ENCODE measurements around the gene PCGF2.
A peak's percentile ranks its signal among the peaks of the same experiment; 100 is the strongest.

PCGF2 gene

DNA sequence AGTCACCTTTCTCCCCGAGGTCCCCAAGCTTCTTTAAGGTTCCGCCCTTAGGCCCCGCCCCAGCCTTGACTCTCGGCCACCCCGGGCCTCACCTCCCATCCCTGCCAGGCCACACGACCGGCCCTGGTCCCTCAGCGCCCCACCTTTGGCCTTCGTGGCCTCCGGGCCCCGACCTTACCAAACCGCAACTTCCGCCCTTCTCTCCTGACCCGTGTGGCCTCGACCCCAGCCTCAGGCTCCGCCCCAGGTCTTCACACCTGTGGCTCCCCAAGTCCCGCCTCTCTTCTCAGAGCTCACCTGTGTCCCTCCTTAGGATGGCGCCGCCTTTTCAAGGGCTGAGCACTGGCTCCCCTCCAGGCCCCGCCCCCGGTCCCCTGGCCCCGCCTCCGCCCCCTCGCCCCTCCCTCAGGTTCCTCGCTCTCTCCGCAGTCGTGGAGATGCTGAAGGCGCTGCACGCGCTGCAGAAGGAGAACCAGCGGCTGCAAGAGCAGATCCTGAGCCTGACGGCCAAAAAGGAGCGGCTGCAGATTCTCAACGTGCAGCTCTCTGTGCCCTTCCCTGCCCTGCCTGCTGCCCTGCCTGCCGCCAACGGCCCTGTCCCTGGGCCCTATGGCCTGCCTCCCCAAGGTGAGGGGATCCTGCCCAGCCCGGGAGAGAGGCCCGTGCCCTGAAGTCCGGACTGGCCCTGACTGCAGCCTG lies 28.0 kb downstream of the PCGF2 start:
- H3K27ac ChIP-seq, result no peak overlapping the region
- DNase-seq (ENCODE audit: low read depth, low spot score), result no peak

DNA sequence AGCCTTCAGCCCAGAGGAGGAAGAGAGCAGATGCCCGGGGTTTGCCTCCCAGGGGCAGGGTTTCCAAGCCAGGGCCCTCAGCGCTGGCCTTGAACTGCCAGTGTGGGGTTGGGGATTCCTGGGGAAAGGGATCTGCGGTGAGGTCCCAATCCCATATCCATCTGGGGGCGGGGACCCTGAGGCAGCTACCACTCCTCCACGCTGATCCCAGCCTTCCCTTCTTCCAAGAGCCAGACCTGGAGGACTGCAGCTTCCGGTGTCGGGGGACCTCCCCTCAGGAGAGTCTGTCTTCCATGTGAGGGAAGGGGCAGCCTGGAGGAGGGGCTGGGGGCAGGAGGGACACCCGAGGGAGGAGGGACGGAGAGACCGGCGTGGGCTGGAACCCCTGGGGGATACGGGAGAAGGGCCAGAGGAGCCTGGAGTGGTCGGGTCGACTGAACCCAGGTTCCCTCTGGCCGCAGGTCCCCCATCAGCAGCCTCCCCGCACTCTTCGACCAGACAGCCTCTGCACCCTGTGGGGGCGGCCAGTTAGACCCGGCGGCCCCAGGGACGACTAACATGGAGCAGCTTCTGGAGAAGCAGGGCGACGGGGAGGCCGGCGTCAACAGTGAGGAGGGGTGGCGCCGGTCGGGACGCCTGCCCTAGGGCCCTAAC lies 28.7 kb downstream of the PCGF2 start:
- H3K27ac ChIP-seq, result no peak overlapping the region

DNA sequence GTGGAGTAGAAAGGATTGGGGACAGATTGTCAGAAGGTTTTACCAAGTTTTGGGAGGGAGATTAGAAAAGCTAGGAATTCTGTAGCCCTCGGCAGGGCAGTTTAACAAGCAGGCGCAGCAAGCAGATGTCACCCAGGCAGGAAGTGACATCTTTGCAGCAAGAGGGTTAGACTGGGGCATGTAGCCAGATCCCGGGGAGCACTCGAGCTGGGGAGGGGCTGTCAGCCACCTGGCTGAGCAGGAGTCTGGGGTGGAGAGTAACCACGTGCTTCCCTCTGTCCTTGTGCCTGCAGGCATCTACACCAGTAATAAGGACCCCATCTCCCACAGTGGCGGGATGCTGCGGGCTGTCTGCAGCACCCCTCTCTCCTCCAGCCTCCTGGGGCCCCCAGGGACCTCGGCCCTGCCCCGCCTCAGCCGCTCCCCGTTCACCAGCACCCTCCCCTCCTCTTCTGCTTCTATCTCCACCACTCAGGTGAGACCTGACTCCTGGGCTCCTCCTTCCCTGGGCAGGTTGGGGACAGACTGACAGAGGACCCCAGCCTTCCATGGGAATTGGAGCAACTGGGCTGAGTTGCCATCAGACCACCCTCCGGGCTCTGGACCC lies 30.9 kb downstream of the PCGF2 start:
- H3K27ac ChIP-seq, result no peak overlapping the region
- no peak for DNase-seq (ENCODE audit: low read depth, low spot score)

More for the DNA sequence above, 28.7 kb downstream of the PCGF2 start:
- DNase-seq (ENCODE audit: low read depth, low spot score), result no peak

DNA sequence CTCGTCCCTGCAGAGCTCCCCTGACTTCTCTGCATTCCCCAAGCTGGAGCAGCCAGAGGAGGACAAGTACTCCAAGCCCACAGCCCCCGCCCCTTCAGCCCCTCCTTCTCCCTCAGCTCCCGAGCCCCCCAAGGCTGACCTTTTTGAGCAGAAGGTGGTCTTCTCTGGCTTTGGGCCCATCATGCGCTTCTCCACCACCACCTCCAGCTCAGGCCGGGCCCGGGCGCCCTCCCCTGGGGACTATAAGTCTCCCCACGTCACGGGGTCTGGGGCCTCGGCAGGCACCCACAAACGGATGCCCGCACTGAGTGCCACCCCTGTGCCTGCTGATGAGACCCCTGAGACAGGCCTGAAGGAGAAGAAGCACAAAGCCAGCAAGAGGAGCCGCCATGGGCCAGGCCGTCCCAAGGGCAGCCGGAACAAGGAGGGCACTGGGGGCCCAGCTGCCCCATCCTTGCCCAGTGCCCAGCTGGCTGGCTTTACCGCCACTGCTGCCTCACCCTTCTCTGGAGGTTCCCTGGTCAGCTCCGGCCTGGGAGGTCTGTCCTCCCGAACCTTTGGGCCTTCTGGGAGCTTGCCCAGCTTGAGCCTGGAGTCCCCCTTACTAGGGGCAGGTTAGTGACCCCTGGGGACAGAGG lies 31.6 kb downstream of the PCGF2 start:
- H3K27ac ChIP-seq, result no peak overlapping the region
- DNase-seq (ENCODE audit: low read depth, low spot score), result no peak

DNA sequence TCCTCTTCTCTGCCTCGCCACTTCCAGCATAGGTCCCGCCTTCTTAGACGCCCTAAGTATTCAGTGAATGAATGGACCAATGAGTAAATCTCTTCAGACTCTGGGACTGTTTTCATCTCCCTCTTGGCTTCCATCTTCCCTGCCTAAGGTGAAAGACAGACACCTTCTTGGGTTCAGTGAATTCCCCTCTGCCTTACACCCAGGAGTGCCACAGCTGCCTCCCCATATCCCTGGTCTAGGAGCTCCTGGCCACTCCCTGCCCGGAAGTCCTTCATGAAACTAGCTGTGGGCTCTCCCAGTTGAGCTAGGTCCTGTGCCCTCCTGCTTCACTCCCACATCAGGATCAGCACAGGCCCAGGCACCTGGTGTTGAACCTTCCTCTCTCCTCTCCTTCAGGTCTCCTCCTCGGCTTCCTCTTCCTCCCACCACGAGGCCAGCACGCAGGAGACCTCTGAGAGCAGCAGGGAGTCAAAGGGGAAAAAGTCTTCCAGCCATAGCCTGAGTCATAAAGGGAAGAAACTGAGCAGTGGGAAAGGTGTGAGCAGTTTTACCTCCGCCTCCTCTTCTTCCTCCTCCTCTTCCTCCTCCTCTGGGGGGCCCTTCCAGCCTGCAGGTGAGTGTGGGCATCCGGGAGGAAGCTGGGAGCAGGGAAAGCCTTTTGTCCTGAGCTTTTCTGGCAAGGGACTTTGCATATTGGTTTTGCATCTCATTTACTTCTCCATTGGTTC lies 32.8 kb downstream of the PCGF2 start:
- no peak overlapping the region for H3K27ac ChIP-seq
- DNase-seq (ENCODE audit: low read depth, low spot score), result no peak

DNA sequence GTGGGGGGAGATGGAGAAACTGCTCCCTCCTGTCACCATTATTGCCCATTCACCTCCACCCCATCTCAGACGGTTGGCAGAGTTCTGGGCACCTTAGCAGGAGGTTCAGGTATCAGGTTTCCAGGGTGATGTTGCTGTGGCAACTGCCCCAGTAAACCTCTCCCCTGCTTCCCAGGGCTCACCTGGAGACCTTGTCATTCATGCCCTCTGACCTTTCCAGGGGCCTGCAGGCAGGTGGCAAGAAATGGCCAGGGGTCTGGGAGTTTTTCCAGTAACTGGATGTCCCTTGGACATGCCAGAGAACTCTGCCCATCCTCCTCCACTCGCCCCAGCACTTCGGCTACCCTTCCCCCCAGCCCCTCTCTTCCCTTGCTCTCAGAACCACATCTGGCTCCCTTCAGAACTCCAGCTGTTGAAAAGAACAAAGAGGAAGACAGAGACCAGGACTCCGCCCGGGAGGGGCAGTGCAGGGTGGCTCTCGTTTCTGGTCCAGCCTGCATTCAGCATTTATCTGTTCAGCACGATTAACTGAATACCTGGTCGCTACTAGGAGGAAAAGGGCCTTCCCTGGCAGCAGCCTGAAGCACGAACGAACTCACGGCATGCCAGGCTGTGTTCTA lies 34.6 kb downstream of the PCGF2 start:
- DNase-seq (ENCODE audit: low read depth, low spot score), result no peak
- H3K27ac ChIP-seq, result no peak overlapping the region

DNA sequence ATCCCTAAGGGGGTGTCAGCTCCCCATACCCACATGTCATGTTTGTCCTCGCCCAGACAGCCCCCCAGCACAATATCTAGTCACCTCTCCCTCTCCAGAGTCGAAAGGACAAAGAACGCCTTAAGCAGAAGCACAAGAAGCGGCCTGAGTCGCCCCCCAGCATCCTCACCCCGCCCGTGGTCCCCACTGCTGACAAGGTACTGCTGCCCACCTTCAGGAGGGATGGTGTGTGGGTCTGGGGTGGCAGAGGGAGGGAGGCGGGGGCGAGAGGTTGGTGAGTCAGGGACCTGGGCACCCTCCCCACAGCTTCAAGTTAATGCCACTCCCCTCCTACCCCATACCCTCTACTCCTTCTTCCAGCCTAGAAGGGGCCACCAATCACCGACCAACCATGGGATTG lies 35.5 kb downstream of the PCGF2 start:
- no peak for DNase-seq (ENCODE audit: low read depth, low spot score)

DNA sequence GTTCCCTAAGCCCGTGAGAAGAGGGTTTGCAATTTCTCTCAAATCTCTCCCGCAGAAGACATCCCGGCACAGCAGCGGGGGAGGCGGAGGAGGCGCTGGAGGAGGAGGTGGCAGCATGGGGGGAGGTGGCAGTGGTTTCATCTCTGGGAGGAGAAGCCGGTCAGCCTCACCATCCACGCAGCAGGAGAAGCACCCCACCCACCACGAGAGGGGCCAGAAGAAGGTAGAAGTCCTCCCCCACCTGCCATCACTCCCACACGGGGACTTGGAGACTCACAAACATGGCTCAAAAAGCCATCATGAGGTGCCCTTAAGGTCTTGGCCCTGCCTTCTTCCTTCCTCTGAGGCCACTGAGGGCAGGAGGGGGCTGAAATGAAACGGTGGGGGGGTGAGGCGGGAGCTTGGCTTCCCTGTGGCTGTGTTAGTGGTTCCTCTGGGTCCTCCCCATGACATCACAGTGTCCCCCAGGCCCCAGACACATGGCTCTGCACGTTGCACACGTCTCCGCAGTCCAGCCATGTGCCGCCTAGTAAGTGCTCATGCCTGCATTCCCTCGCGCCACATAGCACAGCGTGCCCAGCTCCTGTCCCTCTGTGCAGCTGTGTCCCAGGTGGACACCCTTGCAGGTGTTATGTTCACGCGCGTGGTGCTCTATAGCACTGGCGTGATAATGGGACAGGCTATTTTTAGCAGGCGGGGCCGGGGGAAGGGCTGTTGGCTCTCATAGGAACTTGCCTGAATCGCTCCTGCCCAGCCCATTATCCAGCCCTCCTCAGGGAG lies 36.2 kb downstream of the PCGF2 start:
- no peak overlapping the region for H3K27ac ChIP-seq
- DNase-seq (ENCODE audit: low read depth, low spot score), result no peak

More for the DNA sequence above, 35.5 kb downstream of the PCGF2 start:
- no peak overlapping the region for H3K27ac ChIP-seq

DNA sequence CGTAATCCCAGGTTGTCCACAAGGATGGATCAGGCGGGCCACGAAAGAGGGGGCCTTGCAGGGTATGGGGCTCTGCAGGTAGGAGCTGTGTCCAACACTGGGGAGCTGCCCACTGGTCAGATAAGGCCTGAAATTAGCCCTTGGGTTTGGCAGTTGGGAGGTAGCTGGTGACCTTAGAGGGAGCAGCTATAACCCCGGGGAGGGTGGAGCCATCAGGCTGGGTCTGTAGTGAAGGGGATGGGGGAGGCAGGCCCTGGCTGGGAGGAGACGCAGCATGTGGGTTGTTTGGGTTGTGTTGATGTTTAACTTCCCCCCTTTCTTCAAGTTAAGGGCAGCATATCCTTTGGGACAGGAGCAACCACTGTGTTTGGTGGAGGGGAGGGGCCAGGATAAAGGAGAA lies 37.2 kb downstream of the PCGF2 start:
- H3K27ac ChIP-seq, result no peak overlapping the region

DNA sequence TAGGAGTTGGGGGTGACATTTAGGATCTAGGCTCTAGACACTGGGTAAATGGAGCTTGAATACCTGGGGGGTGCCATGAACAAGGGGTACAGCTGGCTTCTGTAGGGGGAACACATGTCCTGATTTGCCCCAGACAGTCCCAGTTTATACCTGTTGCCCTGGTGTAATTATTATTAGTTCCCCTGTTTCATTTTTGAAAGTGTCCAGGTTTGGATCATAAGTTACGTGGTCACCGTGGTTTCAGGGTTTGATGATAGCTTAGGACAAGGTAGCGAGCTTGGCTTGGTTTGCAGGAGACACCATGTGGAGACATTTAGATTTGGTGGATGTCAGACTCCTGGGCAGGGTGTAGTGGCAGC lies 37.6 kb downstream of the PCGF2 start:
- no peak for DNase-seq (ENCODE audit: low read depth, low spot score)
- H3K27ac ChIP-seq, result no peak overlapping the region

More for the DNA sequence above, 37.2 kb downstream of the PCGF2 start:
- DNase-seq (ENCODE audit: low read depth, low spot score), result no peak

DNA sequence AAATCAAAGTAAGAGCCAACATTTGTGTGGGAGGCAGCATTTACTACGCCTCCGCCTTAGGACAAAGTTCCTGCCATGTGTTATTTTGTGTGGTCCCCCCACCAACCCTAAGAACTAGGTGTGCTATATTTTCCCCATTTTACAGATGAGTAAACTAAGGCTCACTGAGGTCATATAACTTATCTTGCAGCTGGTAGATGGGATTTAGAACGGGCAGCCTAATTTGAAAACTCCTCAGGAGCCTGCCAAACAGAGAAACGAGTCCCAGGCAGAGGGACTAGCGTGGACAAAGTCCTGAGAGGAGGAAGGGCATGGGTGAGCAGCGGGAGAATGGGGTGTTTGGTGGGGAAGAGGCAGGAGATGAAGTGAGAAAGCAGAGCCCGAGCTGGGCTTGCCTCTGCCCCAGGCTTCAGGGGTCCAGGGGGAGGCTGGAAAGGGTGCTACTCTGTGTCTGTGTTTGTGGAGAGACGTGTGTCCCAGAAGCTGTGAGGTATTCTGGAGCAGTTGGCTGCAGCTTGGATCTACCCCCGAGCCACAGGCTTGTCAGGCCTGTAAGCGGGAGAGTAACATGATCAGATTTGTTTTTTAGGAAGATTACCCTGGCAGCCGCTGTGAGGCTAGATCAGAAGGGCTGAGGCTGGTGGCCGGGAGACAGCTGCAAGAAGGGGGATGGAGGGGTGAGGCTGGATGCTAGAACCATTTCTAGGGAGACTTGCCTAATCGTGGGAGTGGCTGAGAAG lies 38.1 kb downstream of the PCGF2 start:
- DNase-seq (ENCODE audit: low read depth, low spot score), result no peak
- no peak overlapping the region for H3K27ac ChIP-seq

DNA sequence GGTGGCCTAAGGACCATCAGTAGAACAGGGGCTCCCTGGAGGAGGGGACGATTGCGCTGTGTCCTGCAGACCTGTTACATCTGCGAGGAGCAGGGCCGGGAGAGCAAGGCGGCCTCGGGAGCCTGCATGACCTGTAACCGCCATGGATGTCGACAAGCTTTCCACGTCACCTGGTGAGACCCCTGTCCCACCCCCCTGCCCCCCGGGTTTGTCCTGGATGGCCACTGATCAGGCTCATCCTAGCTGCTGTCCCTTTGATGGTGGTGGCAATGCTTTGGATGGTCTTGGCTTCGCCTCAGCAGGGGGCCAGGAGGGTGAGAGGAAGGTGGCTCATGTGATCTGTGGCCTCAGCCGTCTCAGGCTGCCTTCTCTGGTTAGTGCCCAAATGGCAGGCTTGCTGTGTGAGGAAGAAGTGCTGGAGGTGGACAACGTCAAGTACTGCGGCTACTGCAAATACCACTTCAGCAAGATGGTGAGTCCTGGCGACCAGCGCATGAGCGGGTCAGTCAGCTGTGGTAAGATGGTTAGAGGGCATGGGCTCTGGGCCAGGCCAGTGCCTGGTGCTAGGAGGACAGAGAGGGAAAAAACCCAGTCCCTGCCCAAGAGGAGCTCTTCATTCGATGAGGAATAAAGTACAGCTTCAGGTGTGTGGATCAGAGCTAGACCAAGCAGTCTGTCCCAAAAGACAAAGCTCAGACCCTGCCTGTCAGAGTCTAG lies 38.9 kb downstream of the PCGF2 start:
- no peak for DNase-seq (ENCODE audit: low read depth, low spot score)

DNA sequence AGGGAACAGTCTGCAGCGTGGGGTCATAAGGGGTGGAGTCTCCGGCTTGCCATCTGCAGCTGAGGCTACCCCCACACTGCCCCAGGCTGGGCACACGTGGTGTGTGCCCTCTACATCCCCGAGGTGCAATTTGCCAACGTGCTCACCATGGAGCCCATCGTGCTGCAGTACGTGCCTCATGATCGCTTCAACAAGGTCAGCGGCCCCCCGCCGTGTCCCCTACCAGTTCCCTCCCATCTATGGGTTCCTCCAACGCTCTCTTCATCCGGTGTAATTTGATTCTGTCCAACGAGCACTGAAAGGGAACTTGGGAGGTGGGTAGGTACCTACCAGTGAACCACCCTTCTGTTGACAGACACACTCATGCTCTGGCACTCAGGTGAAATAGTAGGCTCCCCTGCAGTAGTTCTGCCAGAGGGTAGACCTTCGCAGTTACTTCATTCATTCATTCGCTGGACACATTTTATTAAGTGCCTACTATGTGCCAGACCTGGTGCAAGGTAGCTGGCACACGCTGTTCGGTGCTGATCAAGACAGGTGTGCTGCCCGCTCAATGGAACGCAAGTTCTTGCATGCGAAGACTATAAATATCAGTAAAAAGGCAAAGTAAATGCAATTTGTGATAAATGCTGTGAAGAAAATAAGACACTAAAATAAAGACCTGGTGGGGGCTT lies 40.3 kb downstream of the PCGF2 start:
- DNase-seq (ENCODE audit: low read depth, low spot score), result no peak
- no peak overlapping the region for H3K27ac ChIP-seq

More for the DNA sequence above, 38.9 kb downstream of the PCGF2 start:
- no peak overlapping the region for H3K27ac ChIP-seq

DNA sequence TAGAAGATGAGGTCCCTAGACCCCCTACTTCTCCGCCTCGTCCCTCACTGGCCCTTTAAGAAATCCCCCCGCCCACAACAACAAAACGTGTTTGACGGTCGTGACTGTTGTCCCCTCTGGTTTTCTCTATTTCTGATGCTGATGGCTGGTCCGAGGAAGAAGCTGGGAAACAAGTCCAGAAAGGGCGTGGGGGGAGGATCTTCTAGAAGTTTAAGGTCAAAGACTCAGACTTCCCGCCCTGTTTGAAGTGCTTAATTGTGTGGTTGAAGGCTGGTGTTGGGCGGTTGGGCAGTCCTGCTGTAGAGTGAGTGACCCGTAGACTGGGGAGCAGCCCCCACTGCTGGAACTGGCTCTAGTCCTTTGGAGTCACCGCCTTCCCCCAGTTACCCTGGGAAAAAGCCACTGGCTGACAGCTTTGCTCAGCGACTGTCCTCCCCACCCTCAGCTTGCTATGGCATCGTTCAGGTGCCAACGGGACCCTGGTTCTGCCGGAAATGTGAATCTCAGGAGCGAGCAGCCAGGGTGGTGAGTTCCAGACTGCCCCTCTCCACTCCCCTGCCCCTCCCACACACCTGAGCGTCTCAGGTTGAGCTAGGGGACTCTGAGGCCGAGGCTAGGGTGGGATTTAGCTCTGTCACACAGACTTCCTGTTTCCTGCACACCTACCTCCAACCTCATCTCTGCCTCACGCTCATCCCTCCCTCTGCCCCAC lies 41.5 kb downstream of the PCGF2 start:
- DNase-seq (ENCODE audit: low read depth, low spot score), result no peak
- H3K27ac ChIP-seq, result peak overlapping the region; percentile 76

DNA sequence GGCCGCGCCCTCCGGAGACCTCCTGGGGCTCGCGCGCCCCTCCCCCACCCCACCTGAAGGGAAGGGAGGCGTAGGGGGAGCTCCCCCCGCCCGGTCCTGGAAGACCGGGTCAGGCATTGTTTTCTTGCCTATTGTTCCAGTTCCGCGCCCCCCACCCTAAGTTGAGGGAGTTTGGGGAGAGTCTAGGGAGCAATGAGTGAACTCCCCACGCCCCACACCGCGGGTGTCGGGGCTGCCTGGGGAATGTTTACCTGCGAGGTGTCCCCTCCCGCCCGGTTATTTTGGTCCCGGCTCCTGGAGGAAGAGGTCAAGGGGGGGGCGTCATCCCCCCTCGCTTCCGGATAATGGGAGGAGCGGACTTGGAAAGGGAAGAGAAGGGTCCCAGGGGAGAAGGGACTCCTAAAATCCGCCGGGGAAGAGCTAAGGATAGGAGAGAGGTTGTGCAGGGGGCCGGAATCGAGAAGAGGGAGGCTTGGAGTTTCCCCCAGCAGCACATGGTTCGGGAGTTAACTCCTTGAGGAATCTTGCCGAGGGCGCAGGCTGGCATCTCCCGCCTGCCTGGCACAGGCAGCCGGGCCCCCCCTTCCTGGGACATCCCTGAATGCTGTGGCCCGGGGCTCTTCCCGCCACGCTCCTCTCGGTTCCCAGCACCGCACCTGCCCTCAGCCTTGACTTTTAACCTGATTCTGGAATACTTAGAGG lies 42.2 kb downstream of the PCGF2 start:
- no peak for DNase-seq (ENCODE audit: low read depth, low spot score)
- peak overlapping the region; percentile 76 for H3K27ac ChIP-seq

DNA sequence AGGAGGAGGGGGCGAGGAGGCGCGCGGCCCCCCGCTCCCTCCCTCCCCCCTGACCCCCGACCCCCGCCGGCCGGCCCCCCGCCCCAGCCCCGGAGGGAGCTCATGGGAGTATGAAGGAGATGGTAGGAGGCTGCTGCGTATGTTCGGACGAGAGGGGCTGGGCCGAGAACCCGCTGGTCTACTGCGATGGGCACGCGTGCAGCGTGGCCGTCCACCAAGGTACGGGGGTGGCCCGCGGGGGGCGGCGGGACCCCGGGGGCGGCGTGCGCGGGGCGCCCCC lies 42.7 kb downstream of the PCGF2 start:
- peak overlapping the region; percentile 76 for H3K27ac ChIP-seq
- no peak for DNase-seq (ENCODE audit: low read depth, low spot score)

Measured in epithelial cell of prostate (primary cell).